K562 (cell line): ENCODE measurements around the gene TUBB2A. TPM values are rescaled to one million over a fixed set of nuclear protein-coding genes. Genes with fewer than 3 reads are reported as not detected.

Experiments
- ATAC-seq: fragments of 200-7000 bp; cut with Tn5 transposase; 3 replicates; pipeline ENCODE4 v1.9.1; 2020; ENCODE audit warnings: moderate library complexity
- BruUV-seq: library from RNA; stranded (reverse); fragments of 400-500 nt; replicated peaks from 2 replicates; lab custom pipeline; 2021; lab: Mats Ljungman, UMichigan
- CTCF ChIA-PET: fragments of 300-600 bp; formaldehyde crosslinking; extraction: SDS; loops from one replicate; lab custom pipeline; 2021; ENCODE audit warnings: low intra/inter-chr PET ratio; lab: Yijun Ruan, JAX
- POLR2A ChIA-PET: fragments of 300-600, 350-650 bp; sonication (Branson Sonifier 250); formaldehyde crosslinking; extraction: SDS; loops from one replicate; lab custom pipeline; 2021; ENCODE audit warnings: antibody characterized with exemption, inconsistent platforms; lab: Yijun Ruan, JAX
- DNase-seq, 4 experiments: peaks; one replicate each; pipeline versions ENCODE4 v3.0.0 to v3.0.0-alpha.2; 2011 to 2018; ENCODE audit warnings: low spot score in 3 of 4, mixed read lengths in 3 of 4; ENCODE audit errors: extremely low read depth in 1 of 4
- FAIRE-seq: peaks from 2 replicates; lab custom pipeline; 2011; peaks lifted over from hg19 to GRCh38; lab: Jason Lieb, UNC
- H2AFZ ChIP-seq: 2 replicates; pipeline ENCODE4 v1.6.0; 2011; ENCODE audit warnings: low read depth, low read length, control low read depth, inconsistent platforms
- H3K27ac ChIP-seq: fragments of 200-600 bp; 3 replicates; pipeline ENCODE4 v1.8.0; 2011; ENCODE audit warnings: low read depth, mild to moderate bottlenecking, control low read depth, inconsistent platforms, low read length, moderate library complexity, mixed read lengths; ENCODE audit errors: extremely low read depth
- H3K27me3 ChIP-seq, 2 experiments: fragments of 300-600 bp in 1 of 2; 2 replicates in 1 of 2; 3 replicates in 1 of 2; pipeline versions ENCODE4 v1.6.0 to v1.8.0; 2011; ENCODE audit warnings: inconsistent platforms in 2 of 2, low read length in 2 of 2, mild to moderate bottlenecking in 1 of 2, mixed read lengths in 1 of 2, moderate library complexity in 1 of 2; ENCODE audit not compliant: control insufficient read depth in 2 of 2, insufficient read depth in 2 of 2
- H3K36me3 ChIP-seq: fragments of 300-600 bp; 3 replicates; pipeline ENCODE4 v1.8.0; 2011; ENCODE audit warnings: mild to moderate bottlenecking, low read length, inconsistent platforms; ENCODE audit not compliant: control insufficient read depth, insufficient read depth
- H3K4me1 ChIP-seq, 2 experiments: fragments of 200-600 bp in 1 of 2; replicated peaks in 1 of 2; 2 replicates in 1 of 2; 3 replicates in 1 of 2; pipeline versions ENCODE4 v1.5.1 to v1.8.0; 2011; ENCODE audit warnings: inconsistent platforms in 2 of 2, low read length in 2 of 2, mild to moderate bottlenecking in 1 of 2, mixed read lengths in 1 of 2, moderate library complexity in 1 of 2; ENCODE audit not compliant: control insufficient read depth in 2 of 2, insufficient read depth in 2 of 2
- H3K4me2 ChIP-seq: 2 replicates; pipeline ENCODE4 v1.6.1; 2011; ENCODE audit warnings: low read length, control low read depth, inconsistent platforms, mixed read lengths; ENCODE audit not compliant: insufficient read depth
- H3K4me3 ChIP-seq: fragments of 200-600 bp; sonication (generic), shearing (Covaris generic); 2 replicates; pipeline ENCODE4 v1.5.1; 2016; ENCODE audit warnings: control low read depth, inconsistent platforms
- H3K79me2 ChIP-seq: fragments of 200-600 bp; 3 replicates; pipeline ENCODE4 v1.8.0; 2011; ENCODE audit warnings: low read length, inconsistent platforms; ENCODE audit not compliant: control insufficient read depth, insufficient read depth
- H3K9ac ChIP-seq, 2 experiments: 2 replicates each; pipeline versions ENCODE4 v1.6.0 to v1.6.1; 2011; ENCODE audit warnings: low read depth in 2 of 2, low read length in 2 of 2, control low read depth in 1 of 2, inconsistent platforms in 1 of 2, mild to moderate bottlenecking in 1 of 2, mixed read lengths in 1 of 2; ENCODE audit not compliant: insufficient read depth in 1 of 2
- H3K9me1 ChIP-seq: one replicate; pipeline ENCODE4 v1.6.0; 2011; ENCODE audit warnings: inconsistent platforms, mild to moderate bottlenecking, low read length, moderate library complexity; ENCODE audit not compliant: control insufficient read depth, insufficient read depth
- H3K9me3 ChIP-seq: replicated peaks from 2 replicates; pipeline ENCODE4 v1.5.1; 2011; ENCODE audit warnings: low read depth, low read length, inconsistent platforms; ENCODE audit not compliant: control insufficient read depth, insufficient read depth
- H4K20me1 ChIP-seq: replicated peaks from 2 replicates; pipeline ENCODE4 v1.6.1; 2011; ENCODE audit warnings: low read length, inconsistent platforms, mixed read lengths; ENCODE audit not compliant: control insufficient read depth, insufficient read depth
- BRF1 ChIP-seq: IDR thresholded peaks from 3 replicates; pipeline ENCODE4 v1.6.1; 2011; ENCODE audit warnings: borderline replicate concordance, mild to moderate bottlenecking; ENCODE audit not compliant: insufficient read length; ENCODE audit errors: extremely low read depth
- CBFA2T3 ChIP-seq: fragments of 450-650 bp; IDR thresholded peaks from 2 replicates; pipeline ENCODE4 v1.6.1; 2017
- CHD4 ChIP-seq: fragments of 200-600 bp; sonication (generic); IDR thresholded peaks from 3 replicates; pipeline ENCODE4 v1.6.1; 2012; ENCODE audit warnings: low read depth, mild to moderate bottlenecking, mixed read lengths, low read length, inconsistent platforms; ENCODE audit not compliant: insufficient read depth, insufficient replicate concordance, poor library complexity, severe bottlenecking
- HDGF ChIP-seq: fragments of 450-650 bp; IDR thresholded peaks from 2 replicates; pipeline ENCODE4 v1.6.1; 2016
- PCBP2 ChIP-seq: fragments of 200-400 bp; formaldehyde crosslinking; IDR thresholded peaks from 2 replicates; pipeline ENCODE4 v1.6.1; 2018; ENCODE audit warnings: low read length, low read depth, mild to moderate bottlenecking, moderate library complexity; ENCODE audit not compliant: poor library complexity, severe bottlenecking
- RFX1 ChIP-seq: fragments of 450-650 bp; IDR thresholded peaks from 2 replicates; pipeline ENCODE4 v1.6.1; 2016; ENCODE audit warnings: mild to moderate bottlenecking, moderate library complexity
- YBX1 ChIP-seq: fragments of 450-650 bp; IDR thresholded peaks from 2 replicates; pipeline ENCODE4 v1.7.1; 2016; ENCODE audit warnings: mild to moderate bottlenecking
- ZNF232 ChIP-seq: sonication (generic); formaldehyde crosslinking; IDR thresholded peaks from 2 replicates; pipeline ENCODE4 v1.8.0; 2022; ENCODE audit warnings: mild to moderate bottlenecking, missing genetic modification reagents
- ZNF253 ChIP-seq: fragments of 250-450 bp; sonication (Bioruptor Pico); conservative IDR thresholded peaks from 2 replicates; pipeline ENCODE4 v1.6.1; 2021; ENCODE audit warnings: mild to moderate bottlenecking
- ZNF586 ChIP-seq: fragments of 450-650 bp; formaldehyde crosslinking; conservative IDR thresholded peaks from 2 replicates; pipeline ENCODE4 v1.4.0; 2020; ENCODE audit warnings: mild to moderate bottlenecking, moderate library complexity
- WGBS: fragments of 100-300 bp; shearing (Covaris generic); methylation state at CpG from one replicate; pipeline ENCODE4 v1.1.6; 2016; ENCODE audit warnings: low coverage, mixed read lengths; ENCODE audit not compliant: insufficient coverage; ENCODE audit errors: missing lambda C conversion rate; 5-methylcytosine and 5-hydroxymethylcytosine counted together
- in situ Hi-C: fragments of 300-500 bp; cut with MboI; formaldehyde crosslinking; loops from 4 replicates; pipeline ENCODE4 v1.15.0; 2018; ENCODE audit warnings: inconsistent platforms, mixed read lengths
- intact Hi-C: fragments of 100-400 bp; cut with micrococcal nuclease; formaldehyde crosslinking; loops from 2 replicates; pipeline ENCODE4 v1.14.2; 2022
- polyA plus RNA-seq, 8 experiments: library from polyadenylated mRNA; depleted of rRNA in 4 of 8; stranded (reverse) in 5 of 8; unstranded in 3 of 8; fragments of >200 nt; fragmentation: Nextera tagmentation in 2 of 8; fragmentation: Illumina TruSeq in 1 of 8; extraction: Ambion mirVana in 2 of 8; extraction: Trizol in 1 of 8; gene quantifications; 2 replicates each; pipeline versions ENCODE4 v1.2.1 to v1.2.3, GENCODE V29; 2011 to 2014; ENCODE audit warnings: inconsistent platforms in 1 of 8, missing spikeins in 1 of 8
- total RNA-seq, 7 experiments: library from RNA; depleted of rRNA in 6 of 7; stranded (reverse); fragments of >200 nt in 6 of 7; fragmentation: Illumina TruSeq in 2 of 7; extraction: Trizol in 2 of 7; gene quantifications; 2 replicates each; pipeline versions ENCODE4 v1.2.1 to v1.2.3, GENCODE V29; 2011 to 2021; ENCODE audit warnings: low replicate concordance in 1 of 7
- TF ChIP-seq, protein P1 (sequence below): fragments of 450-650 bp; IDR thresholded peaks from 2 replicates; pipeline ENCODE4 v1.7.1; 2018; ENCODE audit warnings: mild to moderate bottlenecking, low read depth; ENCODE audit not compliant: partially characterized antibody
- TF ChIP-seq, protein P2 (sequence below): fragments of 450-650 bp; formaldehyde crosslinking; IDR thresholded peaks from 2 replicates; pipeline ENCODE4 v1.4.0; 2020; ENCODE audit warnings: mild to moderate bottlenecking, mixed read lengths
- TF ChIP-seq, protein P3 (sequence below): fragments of 450-650 bp; formaldehyde crosslinking; conservative IDR thresholded peaks from 2 replicates; pipeline ENCODE4 v1.4.0; 2022; ENCODE audit warnings: mild to moderate bottlenecking, missing genetic modification characterization
- TF ChIP-seq, protein P4 (sequence below): sonication (generic); formaldehyde crosslinking; IDR thresholded peaks from 2 replicates; pipeline ENCODE4 v1.8.0; 2022; ENCODE audit warnings: mild to moderate bottlenecking, missing genetic modification reagents

Gene TUBB2A
- total and polyA plus RNA-seq, 9 of the 15 experiments (the other 6 are each of a cell fraction or from before 2014, with no cell fraction given) = 3.6 to 92.1 (median 45.6) TPM

DNA sequence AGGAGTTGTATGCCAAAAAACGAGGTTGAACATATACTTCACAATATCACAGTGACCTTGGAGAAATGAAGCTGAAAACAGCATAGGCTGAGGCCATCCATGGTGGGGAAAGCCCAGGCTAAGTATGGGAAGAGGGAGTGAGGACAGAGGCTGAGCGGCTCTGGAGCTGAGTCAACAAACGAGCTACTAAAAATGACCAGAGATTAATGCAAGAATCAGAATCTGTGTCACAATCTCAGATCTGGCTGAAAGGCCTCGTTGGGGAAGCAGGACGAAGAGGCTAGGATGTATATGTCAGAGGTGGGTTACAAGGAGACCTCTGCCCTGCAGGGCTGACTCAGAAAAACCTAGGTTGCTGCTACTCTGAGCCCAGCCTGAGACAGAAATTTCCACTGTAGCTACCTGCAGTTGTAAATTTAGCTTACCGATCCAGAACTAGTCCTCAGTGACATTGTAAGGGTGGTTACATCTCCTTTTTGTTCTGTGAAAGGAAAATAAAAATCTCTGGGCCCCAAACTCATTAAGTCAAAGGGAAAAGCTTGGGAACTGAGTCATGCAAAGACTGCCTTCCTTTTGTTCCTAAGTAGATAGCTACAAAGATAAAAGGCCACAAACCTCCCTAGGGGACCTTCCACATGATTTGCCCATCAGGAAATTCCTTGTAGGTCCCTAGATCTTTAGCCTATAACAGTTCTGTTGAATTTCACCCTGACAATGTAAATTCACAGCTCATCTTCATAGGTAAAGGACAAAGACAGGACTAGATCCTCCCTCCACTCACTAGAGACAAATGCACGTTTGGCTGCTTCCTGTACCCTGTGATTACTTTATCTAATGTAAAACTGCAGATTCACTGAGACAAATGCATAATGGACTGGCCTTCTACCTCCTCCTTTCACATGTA, 8.5 kb upstream of the TUBB2A start:
- 10% methylated on average over 7 of the region's 7 CpGs for WGBS
- Histone ChIP-seq H3K27me3 (no peaks in the 10 kb centered on the region), H2AFZ (peak overlapping the region; percentile 84), H3K9me3 (0 out of 2 replicates have a peak, but pooled peaks cover 2% of the 10 kb centered on the region), H3K4me1 (peaks cover 12 to 52% of the 10 kb centered on the region in 2 experiments), H3K79me2 (peaks cover 14% of the 10 kb centered on the region), H3K4me2 (peak overlapping the region; percentile 51), H4K20me1 (no peaks in the 10 kb centered on the region), H3K9ac (peak overlapping the region; percentile 36 to 42; a peak in 3 of 4 replicates), H3K9me1 (no peaks in the 10 kb centered on the region), H3K4me3 (no peak overlapping the region), H3K27ac (peak overlapping the region; percentile 71), H3K36me3 (0 out of 3 replicates have a peak, but pooled peaks cover under 1% of the 10 kb centered on the region)
- intact Hi-C loops = no loop called here
- ChIA-PET POLR2A (interaction anchor here (0.6 to 2.3 kb wide), 10 partner anchors 9 to 1607 kb away, joined by 3 to 15 read pairs (median 3); partner anchors contain the start of gene TUBB2A), CTCF (no interaction called here)
- ATAC-seq = peak; percentile 9; the same call in 1 of the 3 replicates
- in situ Hi-C loops = no loop called here
- peak in 2 of 4 experiments; percentile 54 to 67 for DNase-seq
- FAIRE-seq = peak; percentile 58
- BruUV-seq = no TSS peak
- TF ChIP-seq PCBP2 = no peak
- no peak for TF ChIP-seq ZNF253 (CRISPR knock-in tag)
- peak; percentile 60 for TF ChIP-seq CBFA2T3
- no peak for TF ChIP-seq BRF1
- TF ChIP-seq RFX1 = no peak
- TF ChIP-seq ZNF232 (CRISPR knock-in tag) = no peak
- TF ChIP-seq, protein P1, sequence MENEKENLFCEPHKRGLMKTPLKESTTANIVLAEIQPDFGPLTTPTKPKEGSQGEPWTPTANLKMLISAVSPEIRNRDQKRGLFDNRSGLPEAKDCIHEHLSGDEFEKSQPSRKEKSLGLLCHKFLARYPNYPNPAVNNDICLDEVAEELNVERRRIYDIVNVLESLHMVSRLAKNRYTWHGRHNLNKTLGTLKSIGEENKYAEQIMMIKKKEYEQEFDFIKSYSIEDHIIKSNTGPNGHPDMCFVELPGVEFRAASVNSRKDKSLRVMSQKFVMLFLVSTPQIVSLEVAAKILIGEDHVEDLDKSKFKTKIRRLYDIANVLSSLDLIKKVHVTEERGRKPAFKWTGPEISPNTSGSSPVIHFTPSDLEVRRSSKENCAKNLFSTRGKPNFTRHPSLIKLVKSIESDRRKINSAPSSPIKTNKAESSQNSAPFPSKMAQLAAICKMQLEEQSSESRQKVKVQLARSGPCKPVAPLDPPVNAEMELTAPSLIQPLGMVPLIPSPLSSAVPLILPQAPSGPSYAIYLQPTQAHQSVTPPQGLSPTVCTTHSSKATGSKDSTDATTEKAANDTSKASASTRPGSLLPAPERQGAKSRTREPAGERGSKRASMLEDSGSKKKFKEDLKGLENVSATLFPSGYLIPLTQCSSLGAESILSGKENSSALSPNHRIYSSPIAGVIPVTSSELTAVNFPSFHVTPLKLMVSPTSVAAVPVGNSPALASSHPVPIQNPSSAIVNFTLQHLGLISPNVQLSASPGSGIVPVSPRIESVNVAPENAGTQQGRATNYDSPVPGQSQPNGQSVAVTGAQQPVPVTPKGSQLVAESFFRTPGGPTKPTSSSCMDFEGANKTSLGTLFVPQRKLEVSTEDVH = no peak
- TF ChIP-seq, protein P2, sequence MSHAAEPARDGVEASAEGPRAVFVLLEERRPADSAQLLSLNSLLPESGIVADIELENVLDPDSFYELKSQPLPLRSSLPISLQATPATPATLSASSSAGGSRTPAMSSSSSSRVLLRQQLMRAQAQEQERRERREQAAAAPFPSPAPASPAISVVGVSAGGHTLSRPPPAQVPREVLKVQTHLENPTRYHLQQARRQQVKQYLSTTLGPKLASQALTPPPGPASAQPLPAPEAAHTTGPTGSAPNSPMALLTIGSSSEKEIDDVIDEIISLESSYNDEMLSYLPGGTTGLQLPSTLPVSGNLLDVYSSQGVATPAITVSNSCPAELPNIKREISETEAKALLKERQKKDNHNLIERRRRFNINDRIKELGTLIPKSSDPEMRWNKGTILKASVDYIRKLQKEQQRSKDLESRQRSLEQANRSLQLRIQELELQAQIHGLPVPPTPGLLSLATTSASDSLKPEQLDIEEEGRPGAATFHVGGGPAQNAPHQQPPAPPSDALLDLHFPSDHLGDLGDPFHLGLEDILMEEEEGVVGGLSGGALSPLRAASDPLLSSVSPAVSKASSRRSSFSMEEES = no peak
- TF ChIP-seq, protein P3, sequence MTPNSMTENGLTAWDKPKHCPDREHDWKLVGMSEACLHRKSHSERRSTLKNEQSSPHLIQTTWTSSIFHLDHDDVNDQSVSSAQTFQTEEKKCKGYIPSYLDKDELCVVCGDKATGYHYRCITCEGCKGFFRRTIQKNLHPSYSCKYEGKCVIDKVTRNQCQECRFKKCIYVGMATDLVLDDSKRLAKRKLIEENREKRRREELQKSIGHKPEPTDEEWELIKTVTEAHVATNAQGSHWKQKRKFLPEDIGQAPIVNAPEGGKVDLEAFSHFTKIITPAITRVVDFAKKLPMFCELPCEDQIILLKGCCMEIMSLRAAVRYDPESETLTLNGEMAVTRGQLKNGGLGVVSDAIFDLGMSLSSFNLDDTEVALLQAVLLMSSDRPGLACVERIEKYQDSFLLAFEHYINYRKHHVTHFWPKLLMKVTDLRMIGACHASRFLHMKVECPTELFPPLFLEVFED (CRISPR knock-in tag) = no peak
- TF ChIP-seq HDGF = 0 out of 2 replicates have a peak, but pooled peaks have one; percentile 70
- TF ChIP-seq YBX1 = no peak
- TF ChIP-seq, protein P4, sequence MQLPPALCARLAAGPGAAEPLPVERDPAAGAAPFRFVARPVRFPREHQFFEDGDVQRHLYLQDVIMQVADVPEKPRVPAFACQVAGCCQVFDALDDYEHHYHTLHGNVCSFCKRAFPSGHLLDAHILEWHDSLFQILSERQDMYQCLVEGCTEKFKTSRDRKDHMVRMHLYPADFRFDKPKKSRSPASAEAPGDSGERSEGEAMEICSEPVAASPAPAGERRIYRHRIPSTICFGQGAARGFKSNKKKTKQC = no peak
- TF ChIP-seq ZNF586 (CRISPR knock-in tag) = no peak
- TF ChIP-seq CHD4 = no peak
